ENCODE data around the gene DLK2.
A peak's percentile ranks its signal among the peaks of the same experiment; 100 is the strongest.
"Not testable (repeated sequence)": the region's sequence is repeated elsewhere in the genome, so short reads cannot be mapped to it uniquely, and the experiment has no call there.

The DLK2 gene

GRCh38 chr6:43455531-43456428 lies at the start of gene DLK2:
TSS of gene DLK2 (minus strand) at chr6:43455548. CDS start at chr6:43454825, 723 bp downstream.
- DNase-seq (ENCODE audit: low read depth), result peak; percentile 64
- peak within 1 kb of the TSS; percentile 60 for H3K4me3 ChIP-seq (ENCODE audit: low read length)
- TF ChIP-seq CTCF (IDR thresholded peaks at IDR 0.05; ENCODE audit: insufficient read depth, low read depth, low read length, missing control alignments), result no peak

- no peak overlapping the region for H3K4me3 ChIP-seq (ENCODE audit: low read length)
- DNase-seq (ENCODE audit: low read depth), result no peak
- no peak for TF ChIP-seq CTCF (IDR thresholded peaks at IDR 0.05; ENCODE audit: insufficient read depth, low read depth, low read length, missing control alignments)
Measured at GRCh38 chr6:43503443-43503842, 48.1 kb upstream of the DLK2 start.

- no peak for DNase-seq (ENCODE audit: low read depth)
- no peak for TF ChIP-seq CTCF (IDR thresholded peaks at IDR 0.05; ENCODE audit: insufficient read depth, low read depth, low read length, missing control alignments)
- H3K4me3 ChIP-seq (ENCODE audit: low read length), result no peak overlapping the region
Measured at GRCh38 chr6:43502666-43503065, 47.3 kb upstream of the DLK2 start.

- DNase-seq (ENCODE audit: low read depth), result no peak
- TF ChIP-seq CTCF (IDR thresholded peaks at IDR 0.05; ENCODE audit: insufficient read depth, low read depth, low read length, missing control alignments), result no peak
- H3K4me3 ChIP-seq (ENCODE audit: low read length), result no peak overlapping the region
Measured at GRCh38 chr6:43500921-43501320, 45.6 kb upstream of the DLK2 start.

GRCh38 chr6:43499028-43499815 lies 43.9 kb upstream of the DLK2 start:
- no peak overlapping the region for H3K4me3 ChIP-seq (ENCODE audit: low read length)
- no peak for TF ChIP-seq CTCF (IDR thresholded peaks at IDR 0.05; ENCODE audit: insufficient read depth, low read depth, low read length, missing control alignments)
- no peak for DNase-seq (ENCODE audit: low read depth)

GRCh38 chr6:43498291-43498690 lies 42.9 kb upstream of the DLK2 start:
- H3K4me3 ChIP-seq (ENCODE audit: low read length); DNase-seq (ENCODE audit: low read depth): not testable (repeated sequence)

- no peak for TF ChIP-seq CTCF (IDR thresholded peaks at IDR 0.05; ENCODE audit: insufficient read depth, low read depth, low read length, missing control alignments)
- no peak overlapping the region for H3K4me3 ChIP-seq (ENCODE audit: low read length)
- DNase-seq (ENCODE audit: low read depth), result no peak
Measured at GRCh38 chr6:43497689-43498088, 42.3 kb upstream of the DLK2 start.

All from epithelial cell of esophagus (primary cell).